Activated CD4-positive, alpha-beta memory T cell treated with anti-CD3 and anti-CD28 coated beads, Interleukin-2, amount 10 ng/mL, durations not matched to agents 7 days and 5 days (primary cell): ENCODE data around the gene COBLL1. TPM values are rescaled to one million over a fixed set of nuclear protein-coding genes. Genes with fewer than 3 reads are reported as not detected.
"Not testable (repeated sequence)": the region's sequence is repeated elsewhere in the genome, so short reads cannot be mapped to it uniquely, and the experiment has no call there.

ENCODE experiments used
- CTCF ChIA-PET: fragments of 350-600 bp; sonication (Branson Sonifier 250); formaldehyde crosslinking; loops from one replicate; lab custom pipeline; 2021; ENCODE audit warnings: antibody characterized with exemption, inconsistent platforms; lab: Charles Lee
- POLR2A ChIA-PET: fragments of 350-600 bp; sonication (Branson Sonifier 250); formaldehyde crosslinking; loops from one replicate; lab custom pipeline; 2021; ENCODE audit warnings: antibody characterized with exemption; lab: Charles Lee
- DNase-seq: peaks from one replicate; pipeline ENCODE4 v3.0.0-alpha.2; 2020
- H3K27ac Mint-ChIP-seq: one replicate; pipeline ENCODE4 v1.8.0; 2021; ENCODE audit warnings: mild to moderate bottlenecking, mixed read lengths
- H3K27me3 Mint-ChIP-seq: one replicate; pipeline ENCODE4 v1.8.0; 2021; ENCODE audit warnings: mixed read lengths
- H3K36me3 Mint-ChIP-seq: one replicate; pipeline ENCODE4 v1.8.0; 2021; ENCODE audit warnings: low read depth, mixed read lengths
- H3K4me1 Mint-ChIP-seq: one replicate; pipeline ENCODE4 v1.8.0; 2021; ENCODE audit warnings: mixed read lengths
- H3K4me3 Mint-ChIP-seq: one replicate; pipeline ENCODE4 v1.8.0; 2021; ENCODE audit warnings: mild to moderate bottlenecking, mixed read lengths
- H3K9me3 Mint-ChIP-seq: one replicate; pipeline ENCODE4 v1.8.0; 2021; ENCODE audit warnings: mixed read lengths
- total RNA-seq, 2 experiments: library from RNA; stranded (reverse); gene quantifications; one replicate each; pipeline ENCODE4 v1.2.3, GENCODE V29; 2021

The COBLL1 gene
- total RNA-seq, 2 experiments from 2014 or later: not detected

DNA sequence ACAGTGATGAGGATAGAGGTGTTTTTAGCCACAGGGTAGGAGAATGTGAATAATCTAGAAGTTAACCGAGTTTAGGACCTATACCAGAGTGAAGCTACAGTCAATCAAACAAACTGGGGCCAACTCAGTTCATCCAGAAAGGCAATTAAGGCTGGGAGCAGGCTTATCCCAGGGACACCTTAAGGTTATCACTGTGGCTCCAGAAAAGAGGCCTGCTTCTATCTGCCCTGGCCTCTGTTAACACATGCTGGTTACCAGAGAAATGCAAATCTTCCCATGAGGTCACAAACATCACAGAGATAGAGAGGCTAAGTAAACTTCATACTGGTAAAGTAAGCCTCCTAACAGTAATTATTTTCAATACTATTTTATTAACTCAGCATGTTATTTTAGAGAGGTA is 127.2 kb downstream of the COBLL1 start:
- H3K4me3 Mint-ChIP-seq: no peak overlapping the region

DNA sequence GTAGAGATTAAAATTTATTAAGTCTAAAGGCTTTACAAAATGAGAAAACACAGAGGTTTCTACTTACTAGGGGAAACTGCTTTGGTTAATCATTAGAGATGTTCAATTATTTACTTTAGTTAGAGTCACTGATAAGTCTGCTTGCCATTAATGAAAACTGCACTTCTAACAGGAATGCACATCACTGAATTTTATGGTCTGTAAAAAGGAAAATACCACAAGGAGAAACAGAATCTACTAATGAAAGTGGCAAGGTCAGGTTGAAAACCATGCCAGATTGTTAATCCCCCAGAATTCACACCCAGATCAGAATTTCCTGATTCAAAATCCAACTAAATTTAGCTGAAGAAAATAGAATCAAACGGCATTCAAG is 129.9 kb downstream of the COBLL1 start:
- ChIA-PET CTCF (no interaction called here), POLR2A (no interaction called here)
- Mint-ChIP-seq H3K27me3 (no peaks in the 10 kb centered on the region), H3K36me3 (no peaks in the 10 kb centered on the region), H3K27ac (no peak overlapping the region), H3K4me1 (no peaks in the 10 kb centered on the region), H3K9me3 (no peaks in the 10 kb centered on the region), H3K4me3 (no peak overlapping the region)
- DNase-seq: no peak

More for the DNA sequence above, 127.2 kb downstream of the COBLL1 start:
- H3K27me3 Mint-ChIP-seq: no peaks in the 10 kb centered on the region
- ChIA-PET POLR2A (no interaction called here), CTCF (no interaction called here)
- no peak overlapping the region for H3K27ac Mint-ChIP-seq
- DNase-seq: no peak
- H3K9me3 Mint-ChIP-seq: no peaks in the 10 kb centered on the region
- no peaks in the 10 kb centered on the region for H3K36me3 Mint-ChIP-seq
- H3K4me1 Mint-ChIP-seq: no peaks in the 10 kb centered on the region

- no peaks in the 10 kb centered on the region for H3K27me3 Mint-ChIP-seq
- no peaks in the 10 kb centered on the region for H3K4me1 Mint-ChIP-seq
- no peaks in the 10 kb centered on the region for H3K36me3 Mint-ChIP-seq
- POLR2A ChIA-PET: no interaction called here
- no peak for DNase-seq
- no peak overlapping the region for H3K27ac Mint-ChIP-seq
- no peak overlapping the region for H3K4me3 Mint-ChIP-seq
- no peaks in the 10 kb centered on the region for H3K9me3 Mint-ChIP-seq
- CTCF ChIA-PET: no interaction called here
These were observed 130.5 kb downstream of the COBLL1 start for GRCh38 chr2:164710837-164711765.

DNA sequence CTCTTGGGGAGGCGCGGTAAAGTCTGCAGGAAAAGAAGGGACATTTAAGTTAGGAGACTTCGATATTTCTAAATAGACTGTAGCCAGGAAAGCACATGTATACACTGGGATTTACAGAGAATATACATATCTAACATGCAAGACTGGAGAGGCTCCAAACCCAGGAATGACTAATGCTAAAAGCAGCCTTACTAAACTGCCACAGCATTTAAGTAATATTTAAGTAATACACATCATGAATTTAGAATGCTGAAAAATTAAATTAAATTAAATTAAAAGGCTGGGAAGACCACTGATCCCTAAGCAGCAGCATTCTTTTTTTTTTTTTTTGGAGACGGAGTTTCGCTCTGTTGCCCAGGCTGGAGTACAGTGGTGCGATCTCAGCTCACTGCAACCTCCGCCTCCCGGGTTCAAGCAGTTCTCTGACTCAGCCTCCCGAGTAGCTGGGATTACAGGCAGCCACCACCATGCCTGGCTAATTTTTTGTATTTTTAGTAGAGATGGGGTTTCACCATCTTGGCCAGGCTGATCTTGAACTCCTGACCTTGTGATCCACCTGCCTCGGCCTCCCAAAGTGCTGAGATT is 131.3 kb downstream of the COBLL1 start:
- H3K27ac Mint-ChIP-seq, H3K4me1 Mint-ChIP-seq, H3K9me3 Mint-ChIP-seq, DNase-seq, H3K36me3 Mint-ChIP-seq, H3K27me3 Mint-ChIP-seq, H3K4me3 Mint-ChIP-seq, CTCF ChIA-PET, POLR2A ChIA-PET: not testable (repeated sequence)

DNA sequence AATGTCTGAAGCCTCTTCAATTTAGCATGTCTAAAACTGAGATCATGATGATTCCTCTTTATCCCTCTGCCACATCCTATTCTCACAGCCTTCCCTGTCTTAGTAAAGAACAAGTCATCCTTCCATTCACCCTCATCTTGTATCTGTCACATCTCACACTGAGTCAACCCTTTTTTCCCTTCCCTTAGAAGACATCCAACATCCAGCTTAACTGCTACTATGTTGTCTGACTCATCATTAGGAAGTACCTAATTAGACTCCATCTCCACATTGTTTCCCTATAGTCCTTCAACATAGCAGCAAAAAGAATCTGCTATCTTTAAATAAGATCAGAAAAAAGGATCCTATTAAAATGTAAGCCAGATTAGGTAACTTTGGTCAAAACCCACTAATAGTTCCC is 135.1 kb downstream of the COBLL1 start:
- ChIA-PET POLR2A (no interaction called here), CTCF (no interaction called here)
- Mint-ChIP-seq H3K9me3 (no peaks in the 10 kb centered on the region), H3K27me3 (no peaks in the 10 kb centered on the region), H3K4me1 (no peaks in the 10 kb centered on the region), H3K4me3 (no peak overlapping the region), H3K36me3 (no peaks in the 10 kb centered on the region), H3K27ac (no peak overlapping the region)
- DNase-seq: no peak

DNA sequence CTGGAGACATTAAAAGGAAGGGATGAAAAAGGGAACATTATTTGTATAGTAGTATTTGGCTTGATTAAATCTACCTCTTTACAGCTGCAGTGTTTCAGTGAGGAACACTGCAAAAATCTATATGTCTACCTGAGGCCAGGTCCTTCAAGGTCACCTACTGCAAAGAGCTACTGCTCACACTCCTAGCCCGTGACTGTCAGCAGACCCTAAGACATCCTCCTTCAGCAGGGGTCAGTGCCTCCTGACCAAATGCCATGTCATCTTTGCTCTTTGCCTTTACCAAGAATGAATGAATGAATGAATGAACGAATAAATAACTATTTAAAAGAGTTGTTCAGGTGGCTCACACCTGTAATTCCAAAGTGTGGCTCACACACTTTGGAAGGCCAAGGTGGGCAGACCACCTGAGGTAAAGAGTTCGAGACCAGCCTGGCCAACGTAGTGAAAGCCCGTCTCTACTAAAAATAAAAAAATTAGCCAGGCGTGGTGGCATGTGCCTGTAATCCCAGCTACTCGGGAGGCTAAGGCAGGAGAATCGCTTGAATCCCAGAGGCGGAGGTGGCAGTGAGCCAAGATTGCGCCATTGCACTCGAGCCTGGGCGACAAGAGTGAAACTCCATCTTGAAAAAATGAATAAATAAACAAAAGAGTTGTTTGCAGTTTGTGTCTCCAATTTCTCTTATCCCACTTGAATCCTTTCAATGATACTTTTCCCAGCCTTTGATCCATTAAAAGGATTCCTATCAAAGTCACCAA is 136.0 kb downstream of the COBLL1 start:
- ChIA-PET POLR2A (no interaction called here), CTCF (no interaction called here)
- Mint-ChIP-seq H3K27ac (no peak overlapping the region), H3K4me3 (no peak overlapping the region), H3K27me3 (no peaks in the 10 kb centered on the region), H3K9me3 (no peaks in the 10 kb centered on the region), H3K4me1 (no peaks in the 10 kb centered on the region), H3K36me3 (no peaks in the 10 kb centered on the region)
- DNase-seq: no peak

GRCh38 chr2:164703915-164704706 is 137.5 kb downstream of the COBLL1 start:
- H3K36me3 Mint-ChIP-seq: no peaks in the 10 kb centered on the region
- CTCF ChIA-PET: no interaction called here
- no peak overlapping the region for H3K27ac Mint-ChIP-seq
- POLR2A ChIA-PET: no interaction called here
- H3K9me3 Mint-ChIP-seq: no peaks in the 10 kb centered on the region
- no peak overlapping the region for H3K4me3 Mint-ChIP-seq
- DNase-seq: no peak
- no peaks in the 10 kb centered on the region for H3K27me3 Mint-ChIP-seq
- no peaks in the 10 kb centered on the region for H3K4me1 Mint-ChIP-seq

- no peaks in the 10 kb centered on the region for H3K4me1 Mint-ChIP-seq
- POLR2A ChIA-PET: no interaction called here
These were observed 140.1 kb downstream of the COBLL1 start for GRCh38 chr2:164701565-164701964.

DNA sequence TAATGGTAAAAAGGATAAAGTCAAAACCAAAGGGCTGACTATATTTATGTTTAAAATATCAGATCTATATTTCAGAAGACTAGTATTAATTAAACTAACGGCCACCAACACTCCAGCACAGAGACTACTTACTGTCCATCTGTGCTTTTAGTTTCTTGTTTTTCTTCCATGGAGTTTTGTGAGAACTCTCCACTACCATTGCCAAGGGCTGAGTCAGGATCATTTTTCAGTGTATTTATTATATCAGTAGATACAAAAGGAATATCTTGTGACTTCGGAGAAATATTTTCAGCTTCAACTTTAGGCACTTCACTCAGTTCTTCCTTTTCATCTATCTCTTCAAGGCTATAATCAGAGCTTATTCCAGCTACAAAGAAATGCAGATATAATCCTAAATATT is 141.2 kb downstream of the COBLL1 start:
- Mint-ChIP-seq H3K4me3 (no peak overlapping the region), H3K27me3 (no peaks in the 10 kb centered on the region), H3K36me3 (no peaks in the 10 kb centered on the region), H3K27ac (no peak overlapping the region), H3K4me1 (no peaks in the 10 kb centered on the region), H3K9me3 (no peaks in the 10 kb centered on the region)
- DNase-seq: no peak
- CTCF ChIA-PET: no interaction called here
- POLR2A ChIA-PET: no interaction called here

More at GRCh38 chr2:164701565-164701964, 140.1 kb downstream of the COBLL1 start:
- Mint-ChIP-seq H3K27ac (no peak overlapping the region), H3K4me3 (no peak overlapping the region), H3K36me3 (no peaks in the 10 kb centered on the region), H3K9me3 (no peaks in the 10 kb centered on the region), H3K27me3 (no peaks in the 10 kb centered on the region)
- no peak for DNase-seq
- CTCF ChIA-PET: no interaction called here

DNA sequence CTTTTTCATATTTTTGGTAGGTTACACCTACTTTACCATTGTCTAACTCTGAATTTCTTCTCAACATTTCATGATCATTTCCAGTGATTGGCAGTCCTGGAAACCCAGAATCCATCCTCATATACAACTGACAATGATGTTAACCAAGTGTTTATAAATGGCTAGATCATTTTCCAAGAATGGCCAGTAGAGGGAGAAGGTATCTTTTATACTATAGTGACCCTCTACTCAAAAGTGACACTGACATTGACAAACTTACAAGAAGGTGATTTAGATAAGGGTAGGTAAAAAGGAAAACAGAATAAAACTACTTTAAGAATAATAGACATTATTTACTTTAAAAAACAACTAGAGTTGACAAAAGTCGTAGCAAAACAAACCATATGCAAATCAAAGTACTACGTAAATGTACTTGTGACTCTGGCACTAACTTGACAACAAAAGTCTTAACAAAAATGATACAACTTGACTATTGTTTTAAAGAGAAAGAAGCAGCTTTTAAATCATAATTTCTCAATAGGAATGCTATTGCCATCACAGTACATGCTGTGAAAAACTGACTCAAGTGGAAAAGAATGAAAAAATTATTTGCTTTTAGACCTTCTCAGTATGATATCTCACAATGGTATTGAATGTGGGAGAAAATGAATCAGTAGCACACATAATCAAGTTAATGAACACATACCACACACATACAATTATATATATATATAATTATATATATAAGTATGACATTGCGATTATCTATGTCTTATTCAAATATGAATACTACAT is 143.7 kb downstream of the COBLL1 start:
- Mint-ChIP-seq H3K4me1 (no peaks in the 10 kb centered on the region), H3K27me3 (no peaks in the 10 kb centered on the region), H3K4me3 (no peak overlapping the region), H3K27ac (no peak overlapping the region), H3K9me3 (no peaks in the 10 kb centered on the region), H3K36me3 (no peaks in the 10 kb centered on the region)
- ChIA-PET POLR2A (no interaction called here), CTCF (no interaction called here)
- no peak for DNase-seq

DNA sequence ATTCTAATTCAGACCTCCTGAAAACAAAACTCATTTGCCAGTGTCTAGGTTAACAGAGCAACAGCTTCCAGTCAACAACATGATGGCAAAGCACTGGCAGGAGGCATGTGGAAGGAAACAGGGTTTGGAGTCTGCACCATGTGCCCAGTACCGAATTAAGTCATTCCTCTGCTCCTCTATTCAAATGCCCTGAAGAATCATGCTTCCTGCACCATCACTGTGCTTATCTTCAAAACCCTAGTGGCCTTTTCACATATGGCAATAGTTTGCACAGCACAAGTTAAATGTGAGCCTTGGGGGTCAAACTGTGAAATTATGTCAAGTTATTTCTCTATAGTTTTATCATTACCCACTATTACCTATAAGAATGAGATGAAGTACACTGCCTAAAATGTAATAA is 145.0 kb downstream of the COBLL1 start:
- Mint-ChIP-seq H3K27me3 (no peaks in the 10 kb centered on the region), H3K9me3 (no peaks in the 10 kb centered on the region), H3K4me1 (no peaks in the 10 kb centered on the region), H3K36me3 (no peaks in the 10 kb centered on the region), H3K4me3 (no peak overlapping the region), H3K27ac (no peak overlapping the region)
- ChIA-PET CTCF (no interaction called here), POLR2A (no interaction called here)
- no peak for DNase-seq

- Mint-ChIP-seq H3K36me3 (no peaks in the 10 kb centered on the region), H3K27ac (no peak overlapping the region), H3K27me3 (no peaks in the 10 kb centered on the region), H3K9me3 (no peaks in the 10 kb centered on the region), H3K4me1 (no peaks in the 10 kb centered on the region), H3K4me3 (no peak overlapping the region)
- no peak for DNase-seq
- ChIA-PET POLR2A (no interaction called here), CTCF (no interaction called here)
These were observed 147.3 kb downstream of the COBLL1 start for GRCh38 chr2:164694275-164694695.
